Measurements from ENCODE around the gene CREB3L2. TPM values are rescaled to one million over a fixed set of nuclear protein-coding genes. Genes with fewer than 3 reads are reported as not detected.

Gene CREB3L2
- total and polyA plus RNA-seq, 2 of the 13 experiments (the other 11 are each of a cell fraction or from before 2014, with no cell fraction given), result 22.1 to 41.1 TPM

DNA sequence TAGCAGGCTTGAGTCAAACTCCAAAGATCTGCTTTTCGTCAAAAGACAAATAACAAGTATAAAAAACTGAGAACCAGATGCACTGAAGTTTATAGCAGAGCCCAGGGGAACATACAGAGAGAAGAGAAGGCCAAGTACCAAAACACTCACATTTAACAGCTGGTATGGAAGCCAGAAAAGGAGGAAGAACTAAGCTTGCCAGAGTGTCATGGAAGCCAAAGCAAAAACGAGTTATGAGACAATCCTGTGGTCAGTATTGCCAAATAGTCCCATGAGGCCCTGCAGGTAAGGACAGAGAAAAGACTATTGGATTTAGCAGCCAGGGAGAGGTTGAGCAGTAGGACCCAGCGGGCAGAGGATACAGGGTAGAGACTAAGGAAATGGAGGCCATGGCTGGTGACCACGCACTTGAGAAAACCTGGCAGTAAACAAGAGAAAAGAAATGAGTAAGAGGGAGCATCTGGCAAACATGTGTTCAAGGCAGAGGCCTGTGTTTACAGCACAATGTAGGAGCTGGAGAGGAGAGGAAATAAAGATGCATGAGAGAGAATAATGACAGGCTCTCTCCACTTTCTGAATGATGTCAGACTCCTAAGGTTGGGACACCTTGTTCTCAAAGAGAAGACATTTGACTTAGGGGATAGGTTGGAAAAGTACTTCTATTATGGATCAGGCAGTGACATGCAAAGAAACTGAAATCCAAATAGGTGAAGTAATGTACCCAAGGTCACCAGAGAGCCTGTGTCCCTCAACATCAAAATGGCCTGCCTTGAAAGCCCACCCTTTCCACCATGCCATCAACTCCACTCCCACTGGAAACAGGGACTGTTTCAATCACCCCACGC lies 9.1 kb downstream of the CREB3L2 start (continued):
- TF ChIP-seq ZMAT5 (CRISPR knock-in tag; IDR thresholded peaks at IDR 0.05; ENCODE audit: borderline replicate concordance, low read depth) (no peak), RBFOX2 (IDR thresholded peaks at IDR 0.05; ENCODE audit: low read depth, low read length) (peak; percentile 63), TBX3 (IDR thresholded peaks at IDR 0.05; ENCODE audit: borderline replicate concordance) (no peak), ZNF281 (CRISPR knock-in tag; IDR thresholded peaks at IDR 0.05; ENCODE audit: borderline replicate concordance) (no peak), ZKSCAN8 (CRISPR knock-in tag; IDR thresholded peaks at IDR 0.05; ENCODE audit: borderline replicate concordance) (no peak), ZNF687 (CRISPR knock-in tag; IDR thresholded peaks at IDR 0.05) (no peak), MXD4 (CRISPR knock-in tag; IDR thresholded peaks at IDR 0.05) (no peak), ZSCAN31 (CRISPR knock-in tag; IDR thresholded peaks at IDR 0.05; ENCODE audit: low read depth) (0 out of 2 replicates have a peak, but pooled peaks have one; percentile 6), ZSCAN9 (CRISPR knock-in tag; IDR thresholded peaks at IDR 0.05; ENCODE audit: borderline replicate concordance) (no peak; the same call in none of the 2 replicates), ZNF839 (CRISPR knock-in tag; IDR thresholded peaks at IDR 0.05; ENCODE audit: borderline replicate concordance) (no peak), ZZZ3 (CRISPR knock-in tag; IDR thresholded peaks at IDR 0.05; ENCODE audit: borderline replicate concordance) (no peak), ZNF317 (CRISPR knock-in tag; IDR thresholded peaks at IDR 0.05) (peak; percentile 20; the same call in 1 of the 2 replicates), SIX4 (CRISPR knock-in tag; IDR thresholded peaks at IDR 0.05) (no peak; the same call in 1 of the 2 replicates), RFX3 (CRISPR knock-in tag; IDR thresholded peaks at IDR 0.05) (no peak), ZNF513 (CRISPR knock-in tag; conservative IDR thresholded peaks at IDR 0.05) (no peak), ZKSCAN5 (CRISPR knock-in tag; IDR thresholded peaks at IDR 0.05) (no peak)
- TF ChIP-seq, protein P1, sequence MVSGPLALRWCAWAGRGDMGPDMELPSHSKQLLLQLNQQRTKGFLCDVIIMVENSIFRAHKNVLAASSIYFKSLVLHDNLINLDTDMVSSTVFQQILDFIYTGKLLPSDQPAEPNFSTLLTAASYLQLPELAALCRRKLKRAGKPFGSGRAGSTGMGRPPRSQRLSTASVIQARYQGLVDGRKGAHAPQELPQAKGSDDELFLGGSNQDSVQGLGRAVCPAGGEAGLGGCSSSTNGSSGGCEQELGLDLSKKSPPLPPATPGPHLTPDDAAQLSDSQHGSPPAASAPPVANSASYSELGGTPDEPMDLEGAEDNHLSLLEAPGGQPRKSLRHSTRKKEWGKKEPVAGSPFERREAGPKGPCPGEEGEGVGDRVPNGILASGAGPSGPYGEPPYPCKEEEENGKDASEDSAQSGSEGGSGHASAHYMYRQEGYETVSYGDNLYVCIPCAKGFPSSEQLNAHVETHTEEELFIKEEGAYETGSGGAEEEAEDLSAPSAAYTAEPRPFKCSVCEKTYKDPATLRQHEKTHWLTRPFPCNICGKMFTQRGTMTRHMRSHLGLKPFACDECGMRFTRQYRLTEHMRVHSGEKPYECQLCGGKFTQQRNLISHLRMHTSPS (CRISPR knock-in tag; IDR thresholded peaks at IDR 0.05; ENCODE audit: low read depth), result no peak
